ENCODE data around the gene SEC22A. TPM values are rescaled to one million over a fixed set of nuclear protein-coding genes. Genes with fewer than 3 reads are reported as not detected.

Gene SEC22A
- polyA plus RNA-seq, 1 donor = 15.6 TPM

- DNase-seq (ENCODE audit: low read depth) = no peak
These were observed 101.2 kb downstream of the SEC22A start for GRCh38 chr3:123302961-123303360.

GRCh38 chr3:123303976-123304560, 102.3 kb downstream of the SEC22A start:
- no peak for DNase-seq (ENCODE audit: low read depth)

GRCh38 chr3:123305192-123305591, 103.4 kb downstream of the SEC22A start:
- no peak for DNase-seq (ENCODE audit: low read depth)

GRCh38 chr3:123307064-123307463, 105.3 kb downstream of the SEC22A start:
- DNase-seq (ENCODE audit: low read depth) = no peak

- no peak for DNase-seq (ENCODE audit: low read depth)
These were observed 108.4 kb downstream of the SEC22A start for GRCh38 chr3:123310186-123310585.

GRCh38 chr3:123310741-123311140, 109.0 kb downstream of the SEC22A start:
- no peak for DNase-seq (ENCODE audit: low read depth)

GRCh38 chr3:123311201-123311600, 109.5 kb downstream of the SEC22A start:
- DNase-seq (ENCODE audit: low read depth) = no peak

GRCh38 chr3:123312331-123313265, 110.9 kb downstream of the SEC22A start:
- DNase-seq (ENCODE audit: low read depth) = no peak

- DNase-seq (ENCODE audit: low read depth) = no peak
These were observed 112.1 kb downstream of the SEC22A start for GRCh38 chr3:123313889-123314288.

- no peak for DNase-seq (ENCODE audit: low read depth)
These were observed 112.9 kb downstream of the SEC22A start for GRCh38 chr3:123314359-123315270.

- DNase-seq (ENCODE audit: low read depth) = no peak
These were observed 113.5 kb downstream of the SEC22A start for GRCh38 chr3:123315271-123315595.

- DNase-seq (ENCODE audit: low read depth) = no peak
These were observed 116.0 kb downstream of the SEC22A start for GRCh38 chr3:123317716-123318115.

- no peak for DNase-seq (ENCODE audit: low read depth)
These were observed 116.6 kb downstream of the SEC22A start for GRCh38 chr3:123318374-123318773.

- no peak for DNase-seq (ENCODE audit: low read depth)
These were observed 118.0 kb downstream of the SEC22A start for GRCh38 chr3:123319760-123320159.

GRCh38 chr3:123320221-123320620, 118.5 kb downstream of the SEC22A start:
- DNase-seq (ENCODE audit: low read depth) = no peak

- DNase-seq (ENCODE audit: low read depth) = no peak
These were observed 120.1 kb downstream of the SEC22A start for GRCh38 chr3:123321806-123322205.

- DNase-seq (ENCODE audit: low read depth) = no peak
These were observed 121.1 kb downstream of the SEC22A start for GRCh38 chr3:123322866-123323265.

Other genes starting within 250 kb of the SEC22A start
- gene SEMA5B, start 174.2 kb upstream of the SEC22A start, polyA plus RNA-seq (ENCODE audit: insufficient read length) = 22.3 TPM
- 18.6 TPM for gene PDIA5, start 134.9 kb upstream of the SEC22A start, polyA plus RNA-seq (ENCODE audit: insufficient read length)
- gene ADCY5, start 247.1 kb downstream of the SEC22A start, polyA plus RNA-seq (ENCODE audit: insufficient read length) = 4.3 TPM